K562 (cell line): ENCODE measurements around the gene ENTPD8. TPM values are rescaled to one million over a fixed set of nuclear protein-coding genes. Genes with fewer than 3 reads are reported as not detected.
A peak's percentile ranks its signal among the peaks of the same experiment; 100 is the strongest.

Experiments used
- ATF3 ChIP-seq, 2 experiments: fragments of 450-650 bp in 1 of 2; sonication (generic) in 1 of 2; formaldehyde crosslinking in 1 of 2; IDR thresholded peaks in 1 of 2; conservative IDR thresholded peaks in 1 of 2; 2 replicates each; pipeline versions ENCODE4 v1.6.1 to v1.8.1; 2016 to 2023; ENCODE audit warnings: mild to moderate bottlenecking in 2 of 2, moderate library complexity in 2 of 2, inconsistent platforms in 1 of 2, missing genetic modification reagents in 1 of 2
- BRCA1 ChIP-seq, 2 experiments: fragments of 450-650 bp in 1 of 2; sonication (generic) in 1 of 2; formaldehyde crosslinking in 1 of 2; IDR thresholded peaks; 2 replicates each; pipeline versions ENCODE4 v1.5.0 to v1.6.1; 2017 to 2020; ENCODE audit warnings: mild to moderate bottlenecking in 1 of 2, missing genetic modification reagents in 1 of 2
- EGR1 ChIP-seq: fragments of 450-650 bp; conservative IDR thresholded peaks from 2 replicates; pipeline ENCODE4 v1.6.1; 2017; ENCODE audit warnings: mild to moderate bottlenecking
- EP400 ChIP-seq: fragments of 450-650 bp; IDR thresholded peaks from 2 replicates; pipeline ENCODE4 v1.6.1; 2017; ENCODE audit warnings: antibody characterized with exemption, mild to moderate bottlenecking, moderate library complexity
- PKNOX1 ChIP-seq: fragments of 450-650 bp; IDR thresholded peaks from 2 replicates; pipeline ENCODE4 v1.6.1; 2016
- POLR2G ChIP-seq: fragments of 200-400 bp; formaldehyde crosslinking; IDR thresholded peaks from 2 replicates; pipeline ENCODE4 v1.6.1; 2017; ENCODE audit warnings: low read depth, mild to moderate bottlenecking, antibody characterized with exemption, low read length, moderate library complexity
- RNF2 ChIP-seq: sonication (generic); IDR thresholded peaks from 2 replicates; pipeline ENCODE4 v1.6.1; 2016
- SETDB1 ChIP-seq: IDR thresholded peaks from one replicate; pipeline ENCODE4 v1.6.1; 2012; ENCODE audit warnings: low read length, control low read depth, inconsistent platforms
- SNAPC5 ChIP-seq: fragments of 250-450 bp; sonication (Bioruptor Pico); IDR thresholded peaks from 2 replicates; pipeline ENCODE4 v1.8.0; 2021; ENCODE audit warnings: moderate library complexity, mild to moderate bottlenecking, inconsistent platforms
- TAL1 ChIP-seq: fragments of 450-650 bp; IDR thresholded peaks from 2 replicates; pipeline ENCODE4 v1.6.1; 2016; ENCODE audit warnings: mild to moderate bottlenecking
- TSHZ1 ChIP-seq: fragments of 250-450 bp; sonication (Bioruptor Pico); IDR thresholded peaks from 2 replicates; pipeline ENCODE4 v1.4.0; 2020; ENCODE audit warnings: mild to moderate bottlenecking, moderate library complexity
- ZBTB5 ChIP-seq: fragments of 450-650 bp; IDR thresholded peaks from 2 replicates; pipeline ENCODE4 v1.6.1; 2017; ENCODE audit warnings: antibody characterized with exemption
- ZBTB7A ChIP-seq: IDR thresholded peaks from 2 replicates; pipeline ENCODE4 v1.6.1; 2011; ENCODE audit warnings: low read depth, mild to moderate bottlenecking, low read length, moderate library complexity, borderline replicate concordance; ENCODE audit not compliant: control insufficient read depth
- ZFP30 ChIP-seq: fragments of 250-450 bp; sonication (Bioruptor Pico); IDR thresholded peaks from 2 replicates; pipeline ENCODE4 v1.8.0; 2022; ENCODE audit warnings: moderate library complexity, mild to moderate bottlenecking, inconsistent platforms, borderline replicate concordance
- ZFP36 ChIP-seq: fragments of 150-350 bp; IDR thresholded peaks from 2 replicates; pipeline ENCODE4 v1.6.1; 2018; ENCODE audit warnings: low read length, low read depth; ENCODE audit not compliant: partially characterized antibody
- ZNF175 ChIP-seq: fragments of 200-800 bp; sonication (Bioruptor generic); IDR thresholded peaks from 2 replicates; pipeline ENCODE4 v1.6.1; 2016; ENCODE audit warnings: low read depth, mild to moderate bottlenecking, missing genetic modification characterization, missing compliant biosample characterization
- ZNF551 ChIP-seq: fragments of 250-450 bp; sonication (Bioruptor Pico); IDR thresholded peaks from 2 replicates; pipeline ENCODE4 v1.5.0; 2021; ENCODE audit warnings: mild to moderate bottlenecking, moderate library complexity
- polyA plus RNA-seq, 8 experiments: library from polyadenylated mRNA; depleted of rRNA in 4 of 8; stranded (reverse) in 5 of 8; unstranded in 3 of 8; fragments of >200 nt; fragmentation: Nextera tagmentation in 2 of 8; fragmentation: Illumina TruSeq in 1 of 8; extraction: Ambion mirVana in 2 of 8; extraction: Trizol in 1 of 8; gene quantifications; 2 replicates each; pipeline versions ENCODE4 v1.2.1 to v1.2.3, GENCODE V29; 2011 to 2014; ENCODE audit warnings: inconsistent platforms in 1 of 8, missing spikeins in 1 of 8
- total RNA-seq, 7 experiments: library from RNA; depleted of rRNA in 6 of 7; stranded (reverse); fragments of >200 nt in 6 of 7; fragmentation: Illumina TruSeq in 2 of 7; extraction: Trizol in 2 of 7; gene quantifications; 2 replicates each; pipeline versions ENCODE4 v1.2.1 to v1.2.3, GENCODE V29; 2011 to 2021; ENCODE audit warnings: low replicate concordance in 1 of 7
- TF ChIP-seq, protein P1 (sequence below), 2 experiments: IDR thresholded peaks; 2 replicates each; pipeline ENCODE4 v1.6.1; 2011; ENCODE audit warnings: borderline replicate concordance in 1 of 2, control low read depth in 1 of 2, low read depth in 1 of 2, low read length in 1 of 2, mild to moderate bottlenecking in 1 of 2, mixed read lengths in 1 of 2, moderate library complexity in 1 of 2; ENCODE audit not compliant: insufficient read depth in 1 of 2, insufficient read length in 1 of 2, poor library complexity in 1 of 2, severe bottlenecking in 1 of 2; ENCODE audit errors: extremely low read depth in 1 of 2

The ENTPD8 gene
- total and polyA plus RNA-seq, 9 of the 15 experiments (the other 6 are each of a cell fraction or from before 2014, with no cell fraction given), result 0.06 to 0.27 (median 0.19) TPM; not detected in 5

- TF ChIP-seq ATF3 (IDR thresholded peaks at IDR 0.05), result peak; percentile 47
- TF ChIP-seq ATF3 (CRISPR knock-in tag; conservative IDR thresholded peaks at IDR 0.05), result 0 out of 2 replicates have a peak, but pooled peaks have one; percentile 35
- TF ChIP-seq, protein P1, sequence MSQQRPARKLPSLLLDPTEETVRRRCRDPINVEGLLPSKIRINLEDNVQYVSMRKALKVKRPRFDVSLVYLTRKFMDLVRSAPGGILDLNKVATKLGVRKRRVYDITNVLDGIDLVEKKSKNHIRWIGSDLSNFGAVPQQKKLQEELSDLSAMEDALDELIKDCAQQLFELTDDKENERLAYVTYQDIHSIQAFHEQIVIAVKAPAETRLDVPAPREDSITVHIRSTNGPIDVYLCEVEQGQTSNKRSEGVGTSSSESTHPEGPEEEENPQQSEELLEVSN (IDR thresholded peaks at IDR 0.05; ENCODE audit: borderline replicate concordance in 1 of 2, extremely low read depth in 1 of 2, insufficient read depth in 1 of 2, insufficient read length in 1 of 2, low read depth in 1 of 2, low read length in 1 of 2, poor library complexity in 1 of 2, severe bottlenecking in 1 of 2), result peak; percentile 50 to 88
- TF ChIP-seq POLR2G, result peak; percentile 86
- no peak for TF ChIP-seq EGR1
- no peak for TF ChIP-seq ZNF175
- no peak for TF ChIP-seq EP400
- TF ChIP-seq PKNOX1, result peak; percentile 29; the same call in 1 of the 2 replicates
- no peak for TF ChIP-seq ZBTB5
- no peak for TF ChIP-seq TSHZ1 (CRISPR knock-in tag)
- TF ChIP-seq SETDB1, result no peak
- no peak for TF ChIP-seq ZFP36
- no peak for TF ChIP-seq RNF2
- TF ChIP-seq TAL1, result no peak
- no peak for TF ChIP-seq ZFP30 (CRISPR knock-in tag)
- no peak for TF ChIP-seq SNAPC5 (CRISPR knock-in tag)
- TF ChIP-seq ZNF551 (CRISPR knock-in tag), result no peak
- no peak for TF ChIP-seq BRCA1 (IDR thresholded peaks at IDR 0.05)
- TF ChIP-seq BRCA1 (CRISPR knock-in tag; IDR thresholded peaks at IDR 0.05), result no peak
- peak; percentile 6; the same call in 1 of the 2 replicates for TF ChIP-seq ZBTB7A
These were observed 18.0 kb upstream of the ENTPD8 start, which contains the start of gene NSMF (continued) for GRCh38 chr9:137459152-137459600.
